ENCODE measurements around the gene PI4KA.
"Not testable (repeated sequence)": the region's sequence is repeated elsewhere in the genome, so short reads cannot be mapped to it uniquely, and the experiment has no call there.

Gene PI4KA

DNA sequence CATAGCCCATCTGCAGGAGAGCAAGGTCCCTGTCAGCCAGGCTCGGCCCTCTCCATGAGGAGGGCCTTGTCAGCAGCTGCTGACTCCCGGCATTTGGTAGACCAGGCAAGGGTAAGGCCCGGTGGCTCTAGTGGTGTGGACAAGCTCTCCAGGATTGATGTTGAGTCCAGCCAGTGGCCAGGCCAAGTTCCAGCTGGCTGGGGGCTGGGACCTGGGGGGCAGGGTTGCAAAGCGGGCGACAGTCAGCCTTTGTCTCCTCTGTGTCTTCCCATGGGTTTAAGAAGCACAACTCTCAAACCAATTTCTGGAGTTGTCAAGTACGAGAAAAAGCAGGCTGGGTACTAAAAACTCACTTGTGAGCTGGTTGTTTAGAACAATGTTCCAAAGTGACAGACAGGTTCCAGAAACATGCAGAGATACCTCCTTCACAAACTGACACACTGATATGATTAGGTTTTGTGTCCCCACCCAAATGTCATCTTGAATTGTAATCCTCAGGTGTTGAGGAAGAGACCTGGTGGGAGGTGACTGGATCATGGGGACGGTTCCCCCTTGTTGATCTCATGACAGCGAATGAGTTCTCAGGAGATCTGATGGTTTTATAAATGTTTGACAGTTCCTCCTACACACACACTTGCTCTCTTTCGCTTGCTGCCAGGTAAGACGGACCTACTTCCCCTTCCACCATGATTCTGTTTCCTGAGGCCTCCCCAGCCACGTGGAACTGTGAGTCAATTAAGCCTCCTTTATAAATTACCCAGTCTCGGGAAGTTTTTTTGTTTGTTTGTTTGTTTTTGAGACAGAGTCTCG is 137.0 kb downstream of the PI4KA start:
- intact Hi-C loops (cut with DNase I): no loop called here
- peak in 23 of 42 donors; percentile 26 to 73 (median 51) for DNase-seq

GRCh38 chr22:20720692-20721408 is 137.8 kb downstream of the PI4KA start:
- no peak for DNase-seq
- intact Hi-C loops (cut with DNase I): no loop called here

- intact Hi-C loops (cut with DNase I): not testable (repeated sequence)
- peak in 7 of 42 donors; percentile 3 to 36 (median 19) for DNase-seq
These were observed 139.9 kb downstream of the PI4KA start for GRCh38 chr22:20718727-20719126.

DNA sequence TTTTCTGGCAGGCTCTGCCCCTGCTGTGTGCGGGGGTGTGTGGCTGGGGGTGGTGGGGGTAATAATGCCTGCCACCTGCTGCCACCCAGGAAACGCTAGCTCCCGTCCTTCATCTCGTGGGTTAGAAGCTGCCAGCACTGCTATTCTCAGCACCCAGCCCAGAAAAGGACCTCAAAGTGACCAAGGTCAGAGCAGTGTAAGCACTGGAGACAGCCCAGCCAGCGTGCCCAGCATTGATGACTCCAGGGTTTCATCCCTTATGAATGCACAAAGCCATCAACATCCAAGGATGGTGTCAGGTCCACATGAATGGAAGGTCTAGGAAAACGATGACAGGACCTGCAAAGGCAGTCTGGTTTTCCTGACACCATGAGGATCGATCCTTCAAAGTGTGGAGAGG is 140.6 kb downstream of the PI4KA start:
- peak in 3 of 42 donors; percentile 17 to 30 (median 25) for DNase-seq
- intact Hi-C loops (cut with DNase I): not testable (repeated sequence)

DNA sequence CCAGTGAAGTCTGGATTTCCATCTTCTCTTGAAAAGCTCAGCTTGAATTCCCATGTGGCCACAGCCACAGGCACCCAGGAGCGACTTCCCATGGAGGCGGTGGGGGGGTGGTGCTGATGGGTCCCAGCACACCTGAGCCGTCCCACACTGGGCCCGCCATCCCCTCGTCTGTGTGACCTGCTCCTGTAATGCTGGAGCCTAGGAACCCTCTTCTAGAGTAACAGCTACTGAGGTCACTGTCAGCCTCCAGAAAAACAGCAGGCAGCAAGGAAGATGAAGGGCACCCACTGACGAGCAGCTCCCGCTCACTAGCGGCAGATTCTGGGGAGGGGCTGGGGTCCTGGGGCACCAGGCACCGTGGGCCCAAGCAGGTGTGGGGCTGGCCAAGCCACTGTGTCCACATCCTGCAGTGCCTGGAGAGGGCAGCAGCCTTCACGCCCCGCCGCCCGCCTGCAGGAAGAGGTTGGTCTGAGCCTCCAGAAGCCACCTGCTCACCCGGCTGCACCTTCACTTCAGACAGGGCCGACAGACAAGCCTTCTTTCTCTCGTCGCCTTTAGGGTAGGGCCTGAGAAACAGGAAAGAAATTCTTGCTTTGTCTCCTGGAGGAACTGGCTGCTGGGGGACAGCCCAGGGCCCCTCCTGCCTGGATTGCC is 141.3 kb downstream of the PI4KA start:
- DNase-seq; intact Hi-C loops (cut with DNase I): not testable (repeated sequence)

- DNase-seq; intact Hi-C loops (cut with DNase I): not testable (repeated sequence)
These were observed 145.5 kb downstream of the PI4KA start for GRCh38 chr22:20713116-20713515.

DNA sequence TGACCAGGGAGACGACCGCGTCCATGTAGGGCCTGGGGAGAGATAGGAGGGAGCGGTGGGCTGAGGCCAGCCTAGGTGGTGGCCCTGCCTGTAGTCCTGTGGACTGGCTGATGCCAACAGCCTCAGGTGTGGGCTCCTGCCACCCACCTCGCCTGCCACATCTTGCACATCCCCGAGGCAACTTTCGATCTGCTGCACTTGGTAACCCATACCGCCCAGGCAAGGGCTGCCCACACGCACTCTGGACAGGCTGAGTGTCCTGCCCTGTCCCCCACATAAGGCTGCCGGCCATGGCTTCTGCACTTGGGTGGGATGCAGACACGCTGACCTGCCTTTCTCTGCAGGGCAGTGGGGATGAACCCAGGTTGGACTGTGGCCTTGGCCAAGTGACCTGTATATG is 148.6 kb downstream of the PI4KA start:
- intact Hi-C loops (cut with DNase I); DNase-seq: not testable (repeated sequence)

- DNase-seq; intact Hi-C loops (cut with DNase I): not testable (repeated sequence)
These were observed 151.0 kb downstream of the PI4KA start for GRCh38 chr22:20707549-20708118.

DNA sequence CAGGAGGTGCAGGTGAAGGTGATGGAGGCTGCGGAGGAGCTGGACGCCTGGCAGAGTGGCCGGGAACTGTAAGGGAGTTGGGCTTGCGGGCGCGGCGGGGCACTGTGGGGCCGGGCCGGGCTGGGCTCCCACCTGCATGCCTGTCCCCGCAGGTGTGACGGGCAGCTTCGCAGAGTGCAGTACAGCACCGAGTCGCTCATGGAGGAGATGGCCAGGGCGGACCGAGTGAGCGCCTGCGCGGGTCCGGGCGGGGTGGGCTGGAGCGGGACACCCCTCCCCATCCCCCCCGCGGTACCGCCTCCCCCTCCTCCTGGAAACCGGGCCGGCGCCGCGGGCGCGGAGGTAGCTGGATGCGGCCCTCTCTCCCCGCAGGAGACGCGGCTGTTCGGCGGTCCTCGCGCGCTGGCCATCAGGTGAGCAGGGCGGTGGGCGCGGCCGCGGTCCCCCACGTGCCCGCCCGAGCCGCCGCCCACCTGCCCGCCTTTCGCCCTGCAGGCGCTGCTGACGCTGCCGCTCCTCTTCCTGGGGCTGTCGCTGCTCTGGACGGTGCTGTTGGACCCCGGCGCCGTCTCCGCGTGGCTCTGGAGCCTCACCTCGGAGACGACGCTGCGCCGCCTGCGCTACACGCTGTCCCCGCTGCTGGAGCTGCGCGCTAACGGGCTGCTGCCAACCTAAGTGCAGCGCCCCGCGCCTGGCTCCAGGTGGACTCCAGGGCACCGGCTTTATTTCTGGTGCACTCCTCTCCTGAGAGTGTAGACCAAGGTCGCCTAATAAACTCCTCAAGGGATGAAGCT is 154.6 kb downstream of the PI4KA start:
- DNase-seq; intact Hi-C loops (cut with DNase I): not testable (repeated sequence)

- intact Hi-C loops (cut with DNase I): not testable (repeated sequence)
- DNase-seq: peak in 10 of 42 donors; percentile 20 to 59 (median 42)
These were observed 155.2 kb downstream of the PI4KA start for GRCh38 chr22:20703414-20703806.

GRCh38 chr22:20702546-20703413 is 155.8 kb downstream of the PI4KA start:
- peak; percentile 86 to 97 (median 94) for DNase-seq
- intact Hi-C loops (cut with DNase I): not testable (repeated sequence)

DNA sequence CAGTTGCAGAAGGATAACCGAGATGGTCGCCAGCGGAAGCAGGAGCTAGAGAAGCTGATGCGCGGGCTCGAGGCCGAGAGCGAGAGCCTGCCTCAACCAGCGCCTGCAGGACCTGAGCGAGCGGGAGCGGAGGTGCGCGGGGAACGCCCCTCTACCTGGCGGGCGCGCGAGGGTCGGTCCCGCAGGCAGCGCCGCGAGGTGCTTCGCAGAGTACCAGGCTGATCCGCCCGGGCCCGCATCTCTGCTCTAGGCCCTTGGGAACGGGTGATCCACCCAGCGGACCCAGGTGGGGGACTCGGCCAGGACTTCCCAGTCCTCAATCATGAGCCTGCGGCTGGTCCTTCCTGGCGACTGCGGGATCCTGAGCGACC is 156.5 kb downstream of the PI4KA start:
- peak in 4 of 42 donors; percentile 23 to 51 (median 44) for DNase-seq
- intact Hi-C loops (cut with DNase I): not testable (repeated sequence)

GRCh38 chr22:20701680-20702136 is 156.9 kb downstream of the PI4KA start:
- DNase-seq; intact Hi-C loops (cut with DNase I): not testable (repeated sequence)

- DNase-seq; intact Hi-C loops (cut with DNase I): not testable (repeated sequence)
These were observed 158.3 kb downstream of the PI4KA start for GRCh38 chr22:20700347-20700746.

DNA sequence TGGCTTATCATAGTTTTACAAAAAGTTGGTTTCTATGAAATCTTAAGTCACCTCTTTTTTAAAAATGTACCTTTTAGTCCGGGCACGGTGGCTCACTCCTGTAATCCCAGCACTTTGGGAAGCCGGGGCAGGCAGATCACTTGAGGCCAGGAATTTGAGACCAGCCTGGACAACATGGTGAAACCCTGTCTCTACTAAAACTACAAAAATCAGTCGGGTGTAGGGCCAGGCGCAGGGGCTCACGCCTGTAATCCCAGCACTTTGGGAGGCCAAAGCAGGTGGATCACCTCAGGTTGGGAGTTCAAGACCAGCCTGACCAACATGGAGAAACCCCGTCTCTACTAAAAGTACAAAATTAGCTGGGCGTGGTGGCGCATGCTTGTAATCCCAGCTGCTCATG is 158.8 kb downstream of the PI4KA start:
- DNase-seq; intact Hi-C loops (cut with DNase I): not testable (repeated sequence)

- peak in 41 of 42 donors; percentile 20 to 93 (median 75) for DNase-seq
- intact Hi-C loops (cut with DNase I): not testable (repeated sequence)
These were observed 161.0 kb downstream of the PI4KA start for GRCh38 chr22:20697481-20698113.

DNA sequence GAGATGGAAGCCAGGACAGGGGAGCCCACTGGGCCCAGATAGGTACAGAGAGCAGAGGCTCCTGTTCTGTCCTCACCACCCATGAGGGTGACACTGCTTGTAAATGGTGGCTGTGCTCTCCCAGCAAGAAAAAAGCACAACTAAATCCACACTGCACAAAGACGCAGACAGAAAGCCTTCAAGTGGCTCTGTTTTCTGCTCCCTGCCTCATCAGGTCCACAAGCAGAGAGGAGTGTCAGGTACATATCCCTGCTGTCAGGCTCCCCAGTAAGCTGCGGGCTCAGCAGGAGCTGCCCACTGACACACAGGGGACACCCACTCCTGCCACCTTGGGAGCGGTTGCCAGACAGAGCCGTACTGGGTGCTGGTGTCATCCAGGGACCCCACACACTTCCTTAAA is 162.6 kb downstream of the PI4KA start:
- DNase-seq; intact Hi-C loops (cut with DNase I): not testable (repeated sequence)

All from head of caudate nucleus (tissue), 42 donors.